ENCODE results near the gene DGAT2. TPM values are rescaled to one million over a fixed set of nuclear protein-coding genes. Genes with fewer than 3 reads are reported as not detected.
A peak's percentile ranks its signal among the peaks of the same experiment; 100 is the strongest.

Gene DGAT2
- total RNA-seq, 4 donors from 2014 or later = 2.1 to 4.9 (median 4.1) TPM

- ATAC-seq (no peak), DNase-seq (no peak)
- no peak overlapping the region for H3K4me3 ChIP-seq
- H3K4me1 ChIP-seq = peaks cover 19 to 23% of the 10 kb centered on the region in 2 donors
- intact Hi-C loops (cut with DNase I; ENCODE audit: low total_unique reads) (no loop called here), in situ Hi-C loops (cut with MboI; ENCODE audit: low sequenced_read_pairs in 4 of 4) (no loop called here)
- no peaks in the 10 kb centered on the region for H3K27me3 ChIP-seq
- TF ChIP-seq CTCF (IDR thresholded peaks at IDR 0.05 in 4 of 5, conservative IDR thresholded peaks at IDR 0.05 in 1 of 5) = no peak
- no peaks in the 10 kb centered on the region for H3K36me3 ChIP-seq
- H3K27ac ChIP-seq = no peak overlapping the region
- no peaks in the 10 kb centered on the region for H3K9me3 ChIP-seq
Observed at GRCh38 chr11:75840522-75840921, 71.9 kb downstream of the DGAT2 start.

- intact Hi-C loops (cut with DNase I; ENCODE audit: low total_unique reads) = no loop called here
- Histone ChIP-seq H3K36me3 (no peaks in the 10 kb centered on the region), H3K4me1 (peaks cover 19 to 23% of the 10 kb centered on the region in 2 donors), H3K27me3 (no peaks in the 10 kb centered on the region), H3K4me3 (no peak overlapping the region), H3K9me3 (no peaks in the 10 kb centered on the region), H3K27ac (no peak overlapping the region)
- in situ Hi-C loops (cut with MboI; ENCODE audit: low sequenced_read_pairs in 4 of 4) = no loop called here
- DNase-seq (no peak), ATAC-seq (no peak)
- TF ChIP-seq CTCF (IDR thresholded peaks at IDR 0.05 in 4 of 5, conservative IDR thresholded peaks at IDR 0.05 in 1 of 5) (no peak), POLR2A (IDR thresholded peaks at IDR 0.05) (no peak)
Observed at GRCh38 chr11:75841739-75842138, 73.2 kb downstream of the DGAT2 start.

GRCh38 chr11:75845324-75845723 is 76.7 kb downstream of the DGAT2 start:
- Histone ChIP-seq H3K9me3 (no peaks in the 10 kb centered on the region), H3K36me3 (no peaks in the 10 kb centered on the region), H3K4me3 (no peak overlapping the region), H3K27ac (no peak overlapping the region), H3K4me1 (peaks cover 19% of the 10 kb centered on the region in 2 donors), H3K27me3 (no peaks in the 10 kb centered on the region)
- ATAC-seq = no peak
- intact Hi-C loops (cut with DNase I; ENCODE audit: low total_unique reads) (no loop called here), in situ Hi-C loops (cut with MboI; ENCODE audit: low sequenced_read_pairs in 4 of 4) (no loop called here)
- TF ChIP-seq POLR2A (IDR thresholded peaks at IDR 0.05) (no peak), CTCF (IDR thresholded peaks at IDR 0.05 in 4 of 5, conservative IDR thresholded peaks at IDR 0.05 in 1 of 5) (no peak)
- DNase-seq = no peak

GRCh38 chr11:75849894-75850293 is 81.3 kb downstream of the DGAT2 start:
- ATAC-seq (no peak), DNase-seq (no peak)
- Histone ChIP-seq H3K27ac (peak overlapping the region in 2 of 4 donors; percentile 68 to 73), H3K27me3 (no peaks in the 10 kb centered on the region), H3K36me3 (no peaks in the 10 kb centered on the region), H3K9me3 (no peaks in the 10 kb centered on the region), H3K4me1 (peaks cover 23 to 32% of the 10 kb centered on the region in 2 donors), H3K4me3 (no peak overlapping the region)
- intact Hi-C loops (cut with DNase I; ENCODE audit: low total_unique reads) (loop anchor here (5.0 kb wide), 1 partner anchor 33 kb away; the partner anchor contains the start of gene UVRAG), in situ Hi-C loops (cut with MboI; ENCODE audit: low sequenced_read_pairs in 4 of 4) (no loop called here)
- no peak for TF ChIP-seq CTCF (IDR thresholded peaks at IDR 0.05 in 4 of 5, conservative IDR thresholded peaks at IDR 0.05 in 1 of 5)
- TF ChIP-seq POLR2A (IDR thresholded peaks at IDR 0.05) = no peak

- Histone ChIP-seq H3K27ac (peak overlapping the region; percentile 60 to 76 (median 70)), H3K36me3 (no peaks in the 10 kb centered on the region), H3K4me1 (peaks cover 23 to 32% of the 10 kb centered on the region in 2 donors), H3K9me3 (no peaks in the 10 kb centered on the region), H3K27me3 (no peaks in the 10 kb centered on the region), H3K4me3 (peak overlapping the region in 1 of 4 donors; percentile 9)
- DNase-seq = no peak
- ATAC-seq = peak; percentile 41 to 53
- intact Hi-C loops (cut with DNase I; ENCODE audit: low total_unique reads) = loop anchor here (5.0 kb wide), 1 partner anchor 33 kb away; the partner anchor contains the start of gene UVRAG
- in situ Hi-C loops (cut with MboI; ENCODE audit: low sequenced_read_pairs in 4 of 4) = no loop called here
- TF ChIP-seq CTCF (IDR thresholded peaks at IDR 0.05 in 4 of 5, conservative IDR thresholded peaks at IDR 0.05 in 1 of 5) (no peak), POLR2A (IDR thresholded peaks at IDR 0.05) (no peak)
Observed at GRCh38 chr11:75850787-75851186, 82.2 kb downstream of the DGAT2 start.

Data from gastrocnemius medialis (tissue), 4 donors.